Thoracic aorta (tissue), 2 donors: ENCODE measurements around the gene PITPNB. TPM values are rescaled to one million over a fixed set of nuclear protein-coding genes. Genes with fewer than 3 reads are reported as not detected.
A peak's percentile ranks its signal among the peaks of the same experiment; 100 is the strongest.

Source experiments
- ATAC-seq: fragments of 150-250 bp; one replicate; pipeline ENCODE4 v1.8.0; 2017; ENCODE audit warnings: low read depth; ENCODE audit not compliant: insufficient number of reproducible peaks, low FRiP score
- DNase-seq: peaks from one replicate; pipeline ENCODE4 v3.0.0-alpha.2; 2020; ENCODE audit warnings: low spot score
- H3K27ac ChIP-seq, 2 donors: fragments of 200-600 bp; sonication (generic); 1 replicate in 1 of 2; 2 replicates in 1 of 2; pipeline ENCODE4 v1.5.1; 2016; ENCODE audit warnings: mild to moderate bottlenecking in 2 of 2, moderate library complexity in 2 of 2
- H3K27me3 ChIP-seq: fragments of 200-600 bp; sonication (generic); replicated peaks from 2 replicates; pipeline ENCODE4 v1.6.0; 2016; ENCODE audit warnings: mild to moderate bottlenecking; ENCODE audit not compliant: insufficient read depth
- H3K36me3 ChIP-seq: fragments of 200-600 bp; sonication (generic); one replicate; pipeline ENCODE4 v1.5.1; 2016
- H3K4me1 ChIP-seq, 2 donors: fragments of 200-600 bp; sonication (generic); 1 replicate in 1 of 2; 2 replicates in 1 of 2; pipeline versions ENCODE4 v1.5.1 to v1.6.0; 2016; ENCODE audit warnings: low read depth in 2 of 2, mild to moderate bottlenecking in 1 of 2; ENCODE audit not compliant: control insufficient read depth in 1 of 2
- H3K4me3 ChIP-seq: fragments of 200-600 bp; sonication (generic); 2 replicates; pipeline ENCODE4 v1.5.1; 2016; ENCODE audit warnings: mild to moderate bottlenecking
- H3K9me3 ChIP-seq: fragments of 200-600 bp; sonication (generic); 2 replicates; pipeline ENCODE4 v1.5.1; 2016
- total RNA-seq, 2 donors: library from RNA; depleted of rRNA; stranded (reverse); fragments of >200 nt; gene quantifications; one replicate each; pipeline versions ENCODE4 v1.1.0 to v1.2.3, GENCODE V29; 2016
- TF ChIP-seq, protein P1 (sequence below): fragments of 200-600 bp; sonication (generic); IDR thresholded peaks from one replicate; pipeline ENCODE4 v1.5.1; 2019; ENCODE audit warnings: antibody characterized with exemption

The PITPNB gene
- total RNA-seq, 2 donors from 2014 or later: 42.2 to 111 TPM

DNA sequence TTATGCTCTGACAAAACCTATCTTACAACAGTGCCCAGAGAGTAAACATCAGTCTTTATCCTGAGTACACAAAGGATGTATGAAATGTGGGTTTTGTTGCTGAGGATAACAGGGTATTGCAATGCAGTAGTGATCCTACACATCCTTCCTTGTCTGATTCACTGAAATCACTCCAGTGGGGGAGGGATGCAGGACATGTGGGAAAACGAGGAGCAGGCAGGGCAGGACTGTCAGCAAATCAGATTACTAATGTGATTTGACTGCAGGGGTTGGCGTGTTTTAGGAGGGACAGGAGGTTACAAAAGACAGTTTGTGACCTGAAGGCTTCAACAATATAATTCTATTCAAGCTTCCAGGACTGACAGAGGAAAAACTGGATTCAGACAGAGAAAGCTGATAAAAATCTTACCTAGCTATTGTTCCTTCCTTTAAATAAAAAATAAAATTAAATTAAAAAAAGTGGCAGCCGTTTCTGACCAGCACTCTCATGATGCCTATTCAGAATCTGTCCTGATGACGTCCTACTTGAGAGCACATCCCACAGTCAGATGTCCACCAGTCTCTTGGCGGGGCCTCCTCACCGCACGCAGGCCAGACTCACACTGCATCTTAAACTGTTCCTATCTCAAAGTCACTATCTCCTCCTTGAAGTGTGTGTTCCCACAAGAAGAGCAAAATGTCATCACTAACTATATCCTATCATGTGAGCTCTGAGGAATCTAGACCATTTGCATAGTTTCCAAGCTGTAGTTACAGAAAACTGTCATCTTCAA lies 66.9 kb downstream of the PITPNB start:
- Histone ChIP-seq H3K4me1 (peaks cover 9 to 22% of the 10 kb centered on the region in 2 donors), H3K27ac (no peak overlapping the region), H3K9me3 (no peaks in the 10 kb centered on the region), H3K27me3 (no peaks in the 10 kb centered on the region), H3K4me3 (no peak overlapping the region), H3K36me3 (peaks cover 32% of the 10 kb centered on the region)
- TF ChIP-seq, protein P1, sequence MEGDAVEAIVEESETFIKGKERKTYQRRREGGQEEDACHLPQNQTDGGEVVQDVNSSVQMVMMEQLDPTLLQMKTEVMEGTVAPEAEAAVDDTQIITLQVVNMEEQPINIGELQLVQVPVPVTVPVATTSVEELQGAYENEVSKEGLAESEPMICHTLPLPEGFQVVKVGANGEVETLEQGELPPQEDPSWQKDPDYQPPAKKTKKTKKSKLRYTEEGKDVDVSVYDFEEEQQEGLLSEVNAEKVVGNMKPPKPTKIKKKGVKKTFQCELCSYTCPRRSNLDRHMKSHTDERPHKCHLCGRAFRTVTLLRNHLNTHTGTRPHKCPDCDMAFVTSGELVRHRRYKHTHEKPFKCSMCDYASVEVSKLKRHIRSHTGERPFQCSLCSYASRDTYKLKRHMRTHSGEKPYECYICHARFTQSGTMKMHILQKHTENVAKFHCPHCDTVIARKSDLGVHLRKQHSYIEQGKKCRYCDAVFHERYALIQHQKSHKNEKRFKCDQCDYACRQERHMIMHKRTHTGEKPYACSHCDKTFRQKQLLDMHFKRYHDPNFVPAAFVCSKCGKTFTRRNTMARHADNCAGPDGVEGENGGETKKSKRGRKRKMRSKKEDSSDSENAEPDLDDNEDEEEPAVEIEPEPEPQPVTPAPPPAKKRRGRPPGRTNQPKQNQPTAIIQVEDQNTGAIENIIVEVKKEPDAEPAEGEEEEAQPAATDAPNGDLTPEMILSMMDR: no peak
- ATAC-seq (no peak), DNase-seq (no peak)

GRCh38 chr22:27850000-27850521 lies 69.0 kb downstream of the PITPNB start:
- TF ChIP-seq, protein P1: no peak
- H3K27me3 ChIP-seq: no peaks in the 10 kb centered on the region
- no peak for DNase-seq
- no peak overlapping the region for H3K4me3 ChIP-seq
- no peak for ATAC-seq
- H3K4me1 ChIP-seq: peaks cover 6 to 19% of the 10 kb centered on the region in 2 donors
- peak overlapping the region; percentile 19 to 48 for H3K27ac ChIP-seq
- H3K9me3 ChIP-seq: no peaks in the 10 kb centered on the region
- peaks cover 22% of the 10 kb centered on the region for H3K36me3 ChIP-seq

GRCh38 chr22:27848005-27848404 lies 71.1 kb downstream of the PITPNB start:
- no peak for ATAC-seq
- Histone ChIP-seq H3K27ac (no peak overlapping the region), H3K36me3 (peaks cover 17% of the 10 kb centered on the region), H3K4me1 (peaks cover 6 to 16% of the 10 kb centered on the region in 2 donors), H3K27me3 (no peaks in the 10 kb centered on the region), H3K9me3 (no peaks in the 10 kb centered on the region), H3K4me3 (no peak overlapping the region)
- DNase-seq: no peak
- TF ChIP-seq, protein P1: no peak

DNA sequence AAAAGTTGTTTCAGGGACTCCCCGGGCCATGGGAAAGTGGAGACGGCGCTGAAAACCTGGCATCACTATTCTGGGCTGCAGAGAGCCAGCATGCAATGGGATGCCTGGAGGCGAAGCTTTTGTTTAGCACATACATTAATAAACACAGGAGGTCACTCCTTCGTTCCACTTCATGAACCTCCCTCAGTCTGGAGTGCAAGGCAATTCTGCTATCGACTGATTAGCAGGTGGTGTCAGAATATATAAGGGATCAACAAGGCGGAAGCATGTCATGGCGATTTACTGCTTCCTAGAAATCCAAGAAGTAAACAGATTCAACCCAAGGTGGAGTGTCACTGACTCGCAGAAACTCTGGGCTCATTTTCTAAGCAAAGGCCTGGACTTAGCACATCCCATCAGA lies 72.1 kb downstream of the PITPNB start:
- DNase-seq (no peak), ATAC-seq (no peak)
- Histone ChIP-seq H3K4me3 (no peak overlapping the region), H3K36me3 (peaks cover 13% of the 10 kb centered on the region), H3K27me3 (no peaks in the 10 kb centered on the region), H3K4me1 (peaks cover 12 to 27% of the 10 kb centered on the region in 2 donors), H3K27ac (no peak overlapping the region), H3K9me3 (no peaks in the 10 kb centered on the region)
- TF ChIP-seq, protein P1: no peak

GRCh38 chr22:27846248-27846757 lies 72.8 kb downstream of the PITPNB start:
- Histone ChIP-seq H3K36me3 (peaks cover 7% of the 10 kb centered on the region), H3K4me1 (peaks cover 12 to 29% of the 10 kb centered on the region in 2 donors), H3K27me3 (no peaks in the 10 kb centered on the region), H3K27ac (no peak overlapping the region), H3K4me3 (no peak overlapping the region), H3K9me3 (no peaks in the 10 kb centered on the region)
- ATAC-seq (no peak), DNase-seq (no peak)
- TF ChIP-seq, protein P1: no peak
